Measurements from ENCODE around the gene ENHO.

The ENHO gene

DNA sequence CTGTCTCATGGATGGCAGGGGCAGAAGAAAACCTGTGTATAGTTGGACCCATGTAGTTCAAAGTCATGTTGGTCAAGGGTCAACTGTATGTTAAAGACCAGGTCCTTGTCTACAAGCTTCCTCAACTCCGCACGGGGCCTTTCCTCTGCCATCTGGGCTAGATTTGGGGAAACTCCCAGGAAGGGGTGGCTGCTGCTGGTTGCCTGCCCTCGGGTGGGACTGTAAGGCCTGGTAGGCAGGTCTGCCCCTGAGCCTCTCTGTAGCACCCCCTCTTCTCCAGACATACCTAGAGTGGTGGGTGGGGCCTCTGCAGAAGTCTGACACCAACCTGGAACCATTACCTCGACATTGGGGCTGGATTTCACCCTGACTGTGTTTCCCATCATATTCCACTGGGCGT lies 15.2 kb downstream of the ENHO start:
- TF ChIP-seq, protein P1, sequence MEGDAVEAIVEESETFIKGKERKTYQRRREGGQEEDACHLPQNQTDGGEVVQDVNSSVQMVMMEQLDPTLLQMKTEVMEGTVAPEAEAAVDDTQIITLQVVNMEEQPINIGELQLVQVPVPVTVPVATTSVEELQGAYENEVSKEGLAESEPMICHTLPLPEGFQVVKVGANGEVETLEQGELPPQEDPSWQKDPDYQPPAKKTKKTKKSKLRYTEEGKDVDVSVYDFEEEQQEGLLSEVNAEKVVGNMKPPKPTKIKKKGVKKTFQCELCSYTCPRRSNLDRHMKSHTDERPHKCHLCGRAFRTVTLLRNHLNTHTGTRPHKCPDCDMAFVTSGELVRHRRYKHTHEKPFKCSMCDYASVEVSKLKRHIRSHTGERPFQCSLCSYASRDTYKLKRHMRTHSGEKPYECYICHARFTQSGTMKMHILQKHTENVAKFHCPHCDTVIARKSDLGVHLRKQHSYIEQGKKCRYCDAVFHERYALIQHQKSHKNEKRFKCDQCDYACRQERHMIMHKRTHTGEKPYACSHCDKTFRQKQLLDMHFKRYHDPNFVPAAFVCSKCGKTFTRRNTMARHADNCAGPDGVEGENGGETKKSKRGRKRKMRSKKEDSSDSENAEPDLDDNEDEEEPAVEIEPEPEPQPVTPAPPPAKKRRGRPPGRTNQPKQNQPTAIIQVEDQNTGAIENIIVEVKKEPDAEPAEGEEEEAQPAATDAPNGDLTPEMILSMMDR (IDR thresholded peaks at IDR 0.05; ENCODE audit: borderline replicate concordance, insufficient read depth, low read depth, low read length): no peak
- no peak overlapping the region for H3K4me3 ChIP-seq (ENCODE audit: low read depth, low read length)

DNA sequence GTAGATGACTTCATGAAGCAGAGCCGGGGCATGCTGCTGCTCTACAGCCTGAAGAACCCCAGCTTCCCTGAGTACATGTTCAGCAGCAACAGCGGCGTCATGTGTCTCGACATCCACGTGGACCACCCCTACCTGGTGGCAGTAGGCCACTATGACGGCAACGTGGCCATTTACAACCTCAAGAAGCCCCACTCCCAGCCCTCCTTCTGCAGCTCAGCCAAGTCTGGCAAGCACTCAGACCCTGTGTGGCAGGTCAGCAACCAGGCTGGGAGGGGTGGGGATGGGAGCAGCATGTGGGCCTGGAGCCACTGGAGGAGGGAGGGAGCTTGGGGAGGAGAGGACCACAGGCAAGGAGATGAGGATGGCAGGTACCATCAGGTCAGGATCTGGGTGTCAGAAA lies 16.2 kb downstream of the ENHO start:
- H3K4me3 ChIP-seq (ENCODE audit: low read depth, low read length): no peak overlapping the region
- TF ChIP-seq, protein P1 (IDR thresholded peaks at IDR 0.05; ENCODE audit: borderline replicate concordance, insufficient read depth, low read depth, low read length): no peak

DNA sequence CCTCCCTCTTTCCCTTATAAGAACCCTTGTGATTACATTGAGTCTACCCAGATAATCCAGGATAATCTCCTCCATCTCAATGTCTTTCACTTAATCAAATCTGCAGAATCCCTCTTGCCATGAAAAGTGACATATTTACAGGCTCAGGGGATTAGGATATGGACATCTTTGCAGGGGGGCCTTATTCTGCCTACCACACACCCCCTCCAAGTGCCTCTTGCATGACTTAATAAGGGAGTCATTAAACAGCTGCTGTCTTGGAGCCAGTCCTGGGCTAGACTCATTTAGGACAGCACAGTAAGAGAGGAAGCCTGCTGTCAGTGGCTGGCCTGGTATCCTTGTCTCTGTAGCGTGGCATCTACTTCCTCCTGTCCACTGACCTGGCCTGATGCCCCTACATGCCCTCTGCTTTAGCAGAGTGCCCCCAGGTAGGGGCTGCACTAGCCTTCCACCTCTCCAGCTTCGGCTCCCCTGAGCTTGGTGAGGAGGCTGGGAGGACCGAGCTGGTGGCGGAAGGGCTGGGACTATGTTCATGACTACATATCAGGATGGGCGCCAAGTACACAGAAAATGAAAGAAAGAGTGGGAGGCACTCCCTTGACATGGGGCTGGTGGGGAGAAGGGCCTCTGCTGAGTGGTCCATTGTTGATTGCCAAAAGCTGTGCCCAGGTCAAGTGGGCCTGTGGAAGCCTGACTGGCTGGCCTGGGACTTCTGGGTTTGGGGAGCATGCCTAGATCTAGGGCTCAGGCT lies 17.2 kb downstream of the ENHO start:
- no peak overlapping the region for H3K4me3 ChIP-seq (ENCODE audit: low read depth, low read length)
- TF ChIP-seq, protein P1 (IDR thresholded peaks at IDR 0.05; ENCODE audit: borderline replicate concordance, insufficient read depth, low read depth, low read length): no peak

DNA sequence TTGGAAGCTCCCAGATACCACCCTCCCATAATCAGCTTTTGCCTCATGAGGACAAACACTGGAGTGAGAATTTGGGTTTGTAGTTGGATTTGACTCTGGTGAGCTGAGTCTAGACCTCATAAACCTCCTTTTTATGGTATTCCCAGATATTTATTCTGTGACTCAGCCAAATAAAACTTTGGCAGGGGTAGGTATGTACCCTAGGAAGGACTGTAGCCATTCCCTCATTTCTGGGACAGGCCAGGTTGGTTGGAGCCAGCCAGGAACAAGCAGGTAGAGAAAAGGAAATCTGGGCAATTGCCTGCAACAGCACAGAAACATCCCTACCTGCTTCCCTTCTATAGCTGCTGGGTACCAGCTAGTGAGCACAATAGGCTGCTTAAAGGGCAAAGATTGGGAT lies 19.4 kb downstream of the ENHO start:
- TF ChIP-seq, protein P1 (IDR thresholded peaks at IDR 0.05; ENCODE audit: borderline replicate concordance, insufficient read depth, low read depth, low read length): no peak
- H3K4me3 ChIP-seq (ENCODE audit: low read depth, low read length): no peak overlapping the region

DNA sequence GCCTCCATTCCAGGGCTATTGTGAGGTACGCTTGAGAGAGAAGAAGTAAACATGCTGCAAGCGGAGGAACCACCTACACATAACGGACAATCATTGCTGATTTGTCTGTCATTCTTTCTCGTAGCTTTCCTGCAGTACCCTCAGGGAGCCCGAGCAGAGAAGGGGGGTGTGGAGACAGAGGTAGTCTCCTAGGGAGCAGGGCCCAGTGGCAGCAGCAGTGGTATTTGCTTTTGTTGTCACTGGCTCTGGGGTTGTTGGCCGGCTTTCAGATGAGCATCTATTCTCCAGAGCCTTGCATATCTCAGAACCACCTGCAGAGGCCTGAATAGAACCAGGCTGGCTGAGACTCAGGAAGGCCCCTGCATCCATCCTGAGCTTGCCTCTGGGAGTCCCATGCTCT lies 19.9 kb downstream of the ENHO start:
- H3K4me3 ChIP-seq (ENCODE audit: low read depth, low read length): no peak overlapping the region
- TF ChIP-seq, protein P1 (IDR thresholded peaks at IDR 0.05; ENCODE audit: borderline replicate concordance, insufficient read depth, low read depth, low read length): no peak

DNA sequence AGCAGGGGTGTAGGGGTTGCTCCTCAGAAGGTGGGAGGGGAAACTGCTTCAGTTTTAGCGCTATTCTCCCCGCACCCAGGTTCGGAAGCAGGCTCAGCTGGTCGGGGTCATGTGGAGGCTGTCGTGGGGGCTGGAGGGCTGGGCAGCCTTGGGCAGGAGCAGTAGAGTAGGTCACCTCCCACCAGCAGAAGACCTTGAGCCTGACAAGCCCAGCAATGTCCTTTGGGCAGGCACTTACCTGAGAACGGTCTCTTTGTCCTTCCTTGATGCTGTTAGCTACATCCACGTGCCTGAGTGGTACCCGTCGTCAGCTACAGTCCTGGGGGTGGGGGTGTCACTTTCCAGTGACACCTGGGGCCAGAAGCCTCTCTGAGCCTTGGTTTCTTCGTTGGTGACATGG lies 20.3 kb downstream of the ENHO start:
- no peak overlapping the region for H3K4me3 ChIP-seq (ENCODE audit: low read depth, low read length)
- TF ChIP-seq, protein P1 (IDR thresholded peaks at IDR 0.05; ENCODE audit: borderline replicate concordance, insufficient read depth, low read depth, low read length): no peak

DNA sequence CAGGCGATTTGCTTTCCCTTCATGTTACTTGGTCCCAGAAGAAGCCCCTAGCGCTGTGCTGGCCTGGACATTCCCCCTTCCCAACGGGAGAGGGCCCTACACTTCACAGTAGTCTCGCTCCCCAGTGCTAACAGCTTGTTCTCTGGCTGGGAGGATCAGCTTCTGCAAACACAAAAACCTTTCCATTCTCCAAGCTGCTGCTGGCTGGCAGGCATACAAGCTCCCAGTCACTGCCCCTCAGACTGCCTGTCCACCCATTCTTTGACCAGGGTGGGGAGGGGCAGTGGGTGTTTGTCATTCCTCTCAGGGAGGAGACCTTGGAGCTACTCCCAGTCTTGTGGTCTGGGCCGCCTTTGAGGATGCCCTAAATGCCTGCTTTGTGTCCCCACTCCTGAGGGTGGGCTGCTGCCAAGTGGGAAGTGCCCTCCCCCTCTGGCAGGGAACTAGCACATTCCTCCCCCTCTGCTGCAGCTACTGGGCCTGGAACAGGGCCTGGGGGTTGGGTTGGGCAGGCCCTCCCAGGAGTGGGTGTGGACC lies 20.8 kb downstream of the ENHO start:
- TF ChIP-seq, protein P1 (IDR thresholded peaks at IDR 0.05; ENCODE audit: borderline replicate concordance, insufficient read depth, low read depth, low read length): no peak
- H3K4me3 ChIP-seq (ENCODE audit: low read depth, low read length): no peak overlapping the region
